Large intestine (tissue), 3 donors: ENCODE measurements around the gene FCGR3A. TPM values are rescaled to one million over a fixed set of nuclear protein-coding genes. Genes with fewer than 3 reads are reported as not detected.
"Not testable (repeated sequence)": the region's sequence is repeated elsewhere in the genome, so short reads cannot be mapped to it uniquely, and the experiment has no call there.

Source experiments
- DNase-seq, 2 donors: peaks; one replicate each; pipeline versions ENCODE4 v3.0.0 to v3.0.0-alpha.2; 2013
- H3K27ac ChIP-seq: one replicate; pipeline ENCODE4 v1.5.1; 2013; ENCODE audit warnings: low read length
- H3K27me3 ChIP-seq: 2 replicates; pipeline ENCODE4 v1.6.1; 2013; ENCODE audit warnings: low read length; ENCODE audit not compliant: control insufficient read depth, insufficient read depth
- H3K36me3 ChIP-seq: 2 replicates; pipeline ENCODE4 v1.6.1; 2013; ENCODE audit warnings: low read length; ENCODE audit not compliant: control insufficient read depth, insufficient read depth
- H3K4me1 ChIP-seq: one replicate; pipeline ENCODE4 v1.6.1; 2013; ENCODE audit warnings: low read length; ENCODE audit not compliant: control insufficient read depth, insufficient read depth
- H3K4me3 ChIP-seq: one replicate; pipeline ENCODE4 v1.5.1; 2013; ENCODE audit warnings: low read length
- H3K9me3 ChIP-seq: one replicate; pipeline ENCODE4 v1.6.1; 2013; ENCODE audit warnings: mild to moderate bottlenecking, low read depth, low read length, moderate library complexity; ENCODE audit not compliant: control insufficient read depth
- WGBS: methylation state at CpG from one replicate; pipeline ENCODE4 v1.1.5; 2013; ENCODE audit warnings: low lambda C conversion rate; ENCODE audit not compliant: insufficient coverage; 5-methylcytosine and 5-hydroxymethylcytosine counted together
- polyA plus RNA-seq: library from polyadenylated mRNA; unstranded; fragments of 120-200 nt; gene quantifications from one replicate; pipeline ENCODE4 v1.2.1, GENCODE V29; 2013

FCGR3A gene
- polyA plus RNA-seq, 1 donor = 3.1 TPM

DNA sequence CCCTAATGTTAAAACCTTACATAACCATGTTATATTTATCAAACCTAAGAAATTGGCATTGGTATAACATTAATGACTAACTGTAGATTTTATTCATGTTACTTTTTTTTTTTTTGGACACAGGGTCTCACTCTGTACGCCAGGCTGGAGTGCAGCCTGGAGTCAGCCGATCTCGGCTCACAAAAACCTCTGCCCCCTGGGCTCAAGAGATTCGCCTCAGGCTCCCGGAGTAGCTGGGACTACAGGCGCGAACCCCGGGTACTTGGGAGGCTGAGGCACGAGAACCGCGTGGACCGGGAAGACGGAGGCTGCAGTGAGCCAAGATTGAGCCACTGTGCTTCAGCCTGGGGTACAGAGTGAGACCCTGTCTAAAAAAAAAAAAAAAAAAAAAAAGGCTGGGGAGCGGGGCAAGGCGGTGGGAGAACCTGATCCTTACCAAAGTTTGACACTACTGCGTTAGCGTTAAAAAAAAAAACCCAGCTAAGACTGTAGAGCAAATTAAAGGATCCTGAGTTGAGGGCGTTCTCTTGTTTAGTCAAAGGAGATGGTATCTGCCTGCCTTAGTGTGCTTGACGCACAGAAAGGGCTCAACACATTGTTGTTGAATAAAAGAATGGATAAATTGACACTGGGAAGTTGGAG lies 20.0 kb downstream of the FCGR3A start:
- H3K36me3 ChIP-seq, DNase-seq, H3K27ac ChIP-seq, H3K9me3 ChIP-seq, H3K4me1 ChIP-seq, H3K4me3 ChIP-seq: not testable (repeated sequence)
- no CpG with 5 or more reads among the region's 19 CpGs for WGBS
- peaks cover 47% of the 10 kb centered on the region for H3K27me3 ChIP-seq

DNA sequence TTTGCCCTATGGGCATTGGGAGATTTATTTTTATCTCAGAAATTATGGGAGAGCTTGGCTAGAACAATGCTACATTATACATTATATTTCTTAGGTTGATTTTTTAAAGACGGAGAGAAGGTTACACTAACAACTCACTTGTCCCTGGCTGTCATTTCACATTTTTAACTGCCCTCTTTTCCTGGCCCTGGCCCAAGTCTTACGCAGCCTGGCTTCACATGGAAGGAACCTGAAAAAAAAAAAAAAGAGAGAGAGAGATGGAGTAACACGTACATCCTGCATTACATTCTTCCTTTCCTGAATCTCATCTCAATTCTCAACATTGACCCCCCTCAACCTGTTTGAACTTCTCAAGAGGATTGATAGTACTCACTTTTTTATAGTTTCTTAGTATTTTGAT lies 21.1 kb downstream of the FCGR3A start:
- DNase-seq, H3K4me1 ChIP-seq, H3K9me3 ChIP-seq, H3K27ac ChIP-seq, H3K36me3 ChIP-seq, H3K4me3 ChIP-seq: not testable (repeated sequence)
- WGBS = no CpG with 5 or more reads among the region's 3 CpGs
- H3K27me3 ChIP-seq = peaks cover 47% of the 10 kb centered on the region

DNA sequence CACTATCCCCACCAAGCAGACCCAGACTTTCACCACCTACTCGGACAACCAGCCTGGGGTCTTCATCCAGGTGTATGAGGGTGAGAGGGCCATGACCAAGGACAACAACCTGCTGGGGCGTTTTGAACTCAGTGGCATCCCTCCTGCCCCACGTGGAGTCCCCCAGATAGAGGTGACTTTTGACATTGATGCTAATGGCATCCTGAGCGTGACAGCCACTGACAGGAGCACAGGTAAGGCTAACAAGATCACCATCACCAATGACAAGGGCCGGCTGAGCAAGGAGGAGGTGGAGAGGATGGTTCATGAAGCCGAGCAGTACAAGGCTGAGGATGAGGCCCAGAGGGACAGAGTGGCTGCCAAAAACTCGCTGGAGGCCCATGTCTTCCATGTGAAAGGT lies 23.7 kb downstream of the FCGR3A start:
- not testable (repeated sequence) for DNase-seq, H3K4me3 ChIP-seq, H3K9me3 ChIP-seq, H3K36me3 ChIP-seq, H3K4me1 ChIP-seq, H3K27ac ChIP-seq
- H3K27me3 ChIP-seq = peaks cover 29% of the 10 kb centered on the region
- no CpG with 5 or more reads among the region's 7 CpGs for WGBS

DNA sequence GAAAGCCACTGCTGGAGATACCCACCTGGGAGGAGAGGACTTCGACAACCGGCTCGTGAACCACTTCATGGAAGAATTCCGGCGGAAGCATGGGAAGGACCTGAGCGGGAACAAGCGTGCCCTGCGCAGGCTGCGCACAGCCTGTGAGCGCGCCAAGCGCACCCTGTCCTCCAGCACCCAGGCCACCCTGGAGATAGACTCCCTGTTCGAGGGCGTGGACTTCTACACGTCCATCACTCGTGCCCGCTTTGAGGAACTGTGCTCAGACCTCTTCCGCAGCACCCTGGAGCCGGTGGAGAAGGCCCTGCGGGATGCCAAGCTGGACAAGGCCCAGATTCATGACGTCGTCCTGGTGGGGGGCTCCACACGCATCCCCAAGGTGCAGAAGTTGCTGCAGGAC lies 24.3 kb downstream of the FCGR3A start:
- H3K4me1 ChIP-seq, H3K36me3 ChIP-seq, H3K9me3 ChIP-seq, DNase-seq, H3K27ac ChIP-seq: not testable (repeated sequence)
- peaks cover 30% of the 10 kb centered on the region for H3K27me3 ChIP-seq
- H3K4me3 ChIP-seq = peak overlapping the region; percentile 30
- WGBS = no CpG with 5 or more reads among the region's 23 CpGs

- Histone ChIP-seq H3K4me3 (peak overlapping the region; percentile 30), H3K27me3 (peaks cover 27% of the 10 kb centered on the region)
- DNase-seq, H3K4me1 ChIP-seq, H3K36me3 ChIP-seq, H3K27ac ChIP-seq, H3K9me3 ChIP-seq: not testable (repeated sequence)
- WGBS = no CpG with 5 or more reads among the region's 55 CpGs
These were observed 24.8 kb downstream of the FCGR3A start for GRCh38 chr1:161524742-161525291.

GRCh38 chr1:161523817-161524741 lies 25.5 kb downstream of the FCGR3A start, which contains the start of gene HSPA6:
TSS of gene HSPA6 (plus strand) at chr1:161524540. CDS start at chr1:161524659, 119 bp downstream.
- DNase-seq = peak; percentile 72 to 77
- no CpG with 5 or more reads among the region's 72 CpGs for WGBS
- peak within 1 kb of the TSS; percentile 42 for H3K27ac ChIP-seq
- not testable (repeated sequence) for H3K36me3 ChIP-seq, H3K4me1 ChIP-seq, H3K9me3 ChIP-seq
- peak within 1 kb of the TSS; percentile 65 for H3K4me3 ChIP-seq
- peaks cover 22% of the 10 kb centered on the region for H3K27me3 ChIP-seq

- H3K9me3 ChIP-seq, H3K4me3 ChIP-seq, H3K4me1 ChIP-seq, DNase-seq, H3K36me3 ChIP-seq, H3K27ac ChIP-seq: not testable (repeated sequence)
- peaks cover 22% of the 10 kb centered on the region for H3K27me3 ChIP-seq
- WGBS = no CpG with 5 or more reads among the region's 20 CpGs
These were observed 26.4 kb downstream of the FCGR3A start for GRCh38 chr1:161523041-161523816.

DNA sequence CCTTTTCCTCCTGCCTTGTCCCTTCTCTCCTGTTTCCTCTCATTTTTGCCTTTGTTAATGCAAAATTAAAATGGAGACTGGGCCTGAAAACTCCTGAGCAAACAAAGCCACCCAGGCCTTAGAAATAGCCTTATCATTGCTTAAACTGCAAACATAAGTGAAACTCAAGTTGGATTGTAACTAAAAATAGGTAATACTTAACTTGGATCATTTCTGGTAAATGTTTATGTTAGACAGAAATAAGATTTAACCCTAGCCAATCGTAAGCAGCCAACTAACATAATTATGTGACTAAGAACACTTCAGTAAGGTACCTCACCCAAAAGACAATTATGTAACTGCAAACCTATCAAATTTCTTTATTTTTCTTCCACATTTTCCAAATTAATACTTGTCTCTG lies 35.7 kb downstream of the FCGR3A start:
- WGBS = no CpG with 5 or more reads among the region's 1 CpG
- H3K27ac ChIP-seq = peak overlapping the region; percentile 32
- H3K4me1 ChIP-seq, DNase-seq, H3K36me3 ChIP-seq, H3K4me3 ChIP-seq, H3K27me3 ChIP-seq, H3K9me3 ChIP-seq: not testable (repeated sequence)

DNA sequence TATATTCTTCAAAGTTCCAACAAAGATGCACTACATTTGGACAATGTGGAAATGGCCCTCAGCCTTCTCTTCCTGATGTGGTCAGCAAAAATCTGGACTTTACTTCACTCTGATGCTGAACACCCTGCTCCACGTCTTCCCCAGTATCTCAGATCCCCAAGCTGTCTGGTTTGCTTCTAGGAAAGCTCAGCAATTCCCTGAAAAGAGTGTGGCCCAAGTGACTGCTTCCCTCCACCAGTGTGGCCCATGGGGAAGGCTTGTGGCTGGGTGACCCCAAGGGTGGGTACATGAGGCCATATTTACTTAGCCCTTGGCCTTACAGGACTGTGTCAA lies 36.2 kb downstream of the FCGR3A start:
- not testable (repeated sequence) for H3K27me3 ChIP-seq, DNase-seq, H3K36me3 ChIP-seq, H3K4me1 ChIP-seq, H3K4me3 ChIP-seq, H3K9me3 ChIP-seq
- WGBS = no CpG with 5 or more reads among the region's 1 CpG
- peak overlapping the region; percentile 32 for H3K27ac ChIP-seq
